K562 treated with DMSO at 1 percent for 48 hours (cell line): ENCODE data around the gene PCDHGC3. TPM values are rescaled to one million over a fixed set of nuclear protein-coding genes. Genes with fewer than 3 reads are reported as not detected.

Experiments
- total RNA-seq: library from RNA; unstranded; fragments of 300-600 nt; gene quantifications from 2 replicates; pipeline ENCODE4 v1.2.3, GENCODE V29; 2022; ENCODE audit warnings: low replicate concordance; ENCODE audit errors: extremely low read depth

The PCDHGC3 gene
- total RNA-seq = not detected in 2 replicates

DNA sequence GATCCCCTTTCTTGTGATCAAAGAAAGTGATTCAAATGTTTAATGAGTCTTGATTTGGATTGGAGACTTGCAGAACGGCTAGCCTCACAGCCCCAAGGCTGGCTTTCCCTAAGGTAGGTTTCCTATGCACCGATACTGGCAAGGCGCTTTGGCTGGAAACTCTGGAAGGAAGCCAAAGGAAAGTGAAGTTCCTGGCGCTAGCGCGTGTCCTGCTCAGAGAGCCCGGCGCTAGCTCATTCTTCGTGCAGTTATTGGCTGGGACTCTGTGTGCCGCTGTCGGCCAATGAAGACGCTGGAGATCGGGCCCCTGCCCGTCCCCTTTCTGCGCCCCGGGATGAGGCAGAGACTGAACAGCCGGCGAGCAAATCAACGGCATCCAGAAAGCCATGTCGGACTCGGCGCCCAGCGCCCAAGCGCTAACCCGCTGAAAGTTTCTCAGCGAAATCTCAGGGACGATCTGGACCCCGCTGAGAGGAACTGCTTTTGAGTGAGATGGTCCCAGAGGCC is at the start of gene PCDHGC3:
Gene PCDHGC3 (plus strand): TSS at position 342 of the 507 bp plus-strand sequence. CDS start 151 bp downstream, at position 493.

DNA sequence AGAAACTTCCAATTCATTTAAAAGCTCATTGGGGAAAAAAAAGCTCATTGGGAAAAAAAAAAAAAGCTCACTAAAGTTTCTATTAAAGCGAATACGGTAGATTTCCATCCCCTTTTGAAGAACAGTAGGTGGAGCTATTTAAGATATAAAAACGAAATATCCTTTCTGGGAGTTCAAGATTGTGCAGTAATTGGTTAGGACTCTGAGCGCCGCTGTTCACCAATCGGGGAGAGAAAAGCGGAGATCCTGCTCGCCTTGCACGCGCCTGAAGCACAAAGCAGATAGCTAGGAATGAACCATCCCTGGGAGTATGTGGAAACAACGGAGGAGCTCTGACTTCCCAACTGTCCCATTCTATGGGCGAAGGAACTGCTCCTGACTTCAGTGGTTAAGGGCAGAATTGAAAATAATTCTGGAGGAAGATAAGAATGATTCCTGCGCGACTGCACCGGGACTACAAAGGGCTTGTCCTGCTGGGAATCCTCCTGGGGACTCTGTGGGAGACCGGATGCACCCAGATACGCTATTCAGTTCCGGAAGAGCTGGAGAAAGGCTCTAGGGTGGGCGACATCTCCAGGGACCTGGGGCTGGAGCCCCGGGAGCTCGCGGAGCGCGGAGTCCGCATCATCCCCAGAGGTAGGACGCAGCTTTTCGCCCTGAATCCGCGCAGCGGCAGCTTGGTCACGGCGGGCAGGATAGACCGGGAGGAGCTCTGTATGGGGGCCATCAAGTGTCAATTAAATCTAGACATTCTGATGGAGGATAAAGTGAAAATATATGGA is 45.2 kb upstream of the PCDHGC3 start, which contains the start of gene PCDHGA12:
Gene PCDHGA12 (plus strand): TSS at position 176 of the 782 bp plus-strand sequence. CDS start 253 bp downstream, at position 429.

DNA sequence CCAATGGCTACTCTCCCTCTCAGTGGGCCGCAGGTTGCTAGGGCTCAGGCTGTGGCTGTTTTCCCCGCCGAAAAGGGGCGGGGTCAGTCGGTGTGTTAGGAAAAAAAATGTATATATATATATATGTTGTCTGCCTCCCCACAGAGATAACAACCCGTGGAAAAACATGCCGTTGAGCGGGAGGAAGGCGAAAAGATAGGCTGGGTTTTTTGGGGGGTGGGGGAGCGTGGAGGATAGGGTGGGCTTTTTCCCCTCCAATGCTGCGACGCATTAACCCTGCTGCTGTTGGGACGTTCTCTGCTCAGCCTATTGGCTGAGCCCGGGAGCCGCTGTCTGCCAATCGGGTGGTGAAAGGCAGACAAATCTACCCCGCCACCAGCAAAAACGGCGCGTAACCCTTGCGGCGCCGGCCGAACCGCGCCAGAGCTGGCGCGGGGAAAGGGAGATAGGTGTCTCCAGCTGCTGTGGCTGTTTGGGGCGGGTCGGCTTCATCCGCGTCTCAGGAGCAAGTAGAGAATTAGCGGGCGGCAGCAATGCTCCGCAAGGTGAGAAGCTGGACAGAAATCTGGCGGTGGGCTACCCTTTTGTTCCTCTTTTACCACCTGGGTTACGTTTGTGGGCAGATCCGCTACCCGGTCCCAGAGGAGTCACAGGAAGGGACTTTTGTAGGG is 9.0 kb downstream of the PCDHGC3 start, which contains the start of gene PCDHGC4:
Gene PCDHGC4 (plus strand): TSS at position 390 of the 671 bp plus-strand sequence. CDS start 144 bp downstream, at position 534.

DNA sequence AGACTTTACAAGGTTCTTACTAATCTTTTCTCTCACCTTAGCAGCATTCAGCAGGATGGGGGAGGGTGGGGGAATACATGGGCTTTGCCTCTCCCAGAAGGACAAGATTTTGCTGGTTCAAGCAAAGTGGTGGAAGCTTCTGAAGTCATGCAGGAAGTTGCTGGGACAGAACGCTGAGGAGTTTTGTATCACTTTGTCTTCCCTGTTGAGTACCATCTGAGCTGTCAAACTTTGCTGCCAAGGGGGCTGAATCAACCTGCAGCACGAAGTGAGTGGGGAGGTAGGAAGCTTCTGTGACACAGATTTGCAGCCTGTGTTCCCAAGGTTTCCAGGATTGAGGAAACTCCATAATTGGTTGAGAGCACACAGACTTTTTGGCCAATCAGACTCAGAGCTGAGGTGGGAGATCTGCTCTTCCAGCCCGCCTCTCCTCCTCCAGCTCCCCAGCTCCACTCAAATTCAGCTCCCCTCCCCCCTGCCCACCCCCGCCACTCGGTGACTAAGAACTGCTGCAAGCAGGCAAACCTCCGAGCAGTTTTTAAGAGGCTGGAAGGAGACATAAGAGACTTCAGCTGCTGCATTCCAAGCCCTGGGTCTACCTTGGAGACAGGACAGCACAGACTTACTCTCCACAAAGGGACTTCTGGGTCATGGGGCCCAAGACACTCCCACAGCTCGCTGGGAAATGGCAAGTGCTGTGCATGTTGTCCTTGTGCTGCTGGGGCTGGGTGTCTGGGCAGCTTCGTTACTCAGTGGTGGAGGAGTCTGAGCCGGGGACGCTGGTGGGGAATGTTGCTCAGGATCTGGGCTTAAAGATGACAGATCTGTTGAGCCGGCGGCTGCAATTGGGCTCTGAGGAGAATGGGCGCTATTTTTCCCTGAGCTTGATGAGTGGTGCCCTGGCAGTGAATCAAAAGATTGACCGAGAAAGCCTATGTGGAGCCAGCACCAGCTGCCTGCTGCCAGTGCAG is 13.1 kb downstream of the PCDHGC3 start, which contains the start of gene PCDHGC5:
Gene PCDHGC5 (plus strand): TSS at position 491 of the 971 bp plus-strand sequence. CDS start 160 bp downstream, at position 651.

Other genes starting within 250 kb of the PCDHGC3 start
- gene PCDHB15, start 230.6 kb upstream of the PCDHGC3 start, total RNA-seq = not detected in 2 replicates
- gene SLC25A2, start 171.9 kb upstream of the PCDHGC3 start, total RNA-seq = not detected in 2 replicates
- not detected in 2 replicates for gene TAF7, start 155.2 kb upstream of the PCDHGC3 start, total RNA-seq
- not detected in 2 replicates for gene PCDHGA1, start 145.5 kb upstream of the PCDHGC3 start, total RNA-seq
- not detected in 2 replicates for gene PCDHGA2, start 137.2 kb upstream of the PCDHGC3 start, total RNA-seq
- not detected in 2 replicates for gene PCDHGA3, start 132.1 kb upstream of the PCDHGC3 start, total RNA-seq
- not detected in 2 replicates for gene PCDHGB1, start 125.9 kb upstream of the PCDHGC3 start, total RNA-seq
- not detected in 2 replicates for gene PCDHGA4, start 120.9 kb upstream of the PCDHGC3 start, total RNA-seq
- not detected in 2 replicates for gene PCDHGB2, start 116.0 kb upstream of the PCDHGC3 start, total RNA-seq
- not detected in 2 replicates for gene PCDHGA5, start 111.8 kb upstream of the PCDHGC3 start, total RNA-seq
- not detected in 2 replicates for gene PCDHGB3, start 105.7 kb upstream of the PCDHGC3 start, total RNA-seq
- gene PCDHGA6, start 102.1 kb upstream of the PCDHGC3 start, total RNA-seq = not detected in 2 replicates
- gene PCDHGA7, start 93.2 kb upstream of the PCDHGC3 start, total RNA-seq = not detected in 2 replicates
- gene PCDHGB4, start 88.3 kb upstream of the PCDHGC3 start, total RNA-seq = not detected in 2 replicates
- not detected in 2 replicates for gene PCDHGA8, start 83.3 kb upstream of the PCDHGC3 start, total RNA-seq
- gene PCDHGB5, start 78.0 kb upstream of the PCDHGC3 start, total RNA-seq = not detected in 2 replicates
- gene PCDHGA9, start 73.2 kb upstream of the PCDHGC3 start, total RNA-seq = not detected in 2 replicates
- not detected in 2 replicates for gene PCDHGB6, start 67.9 kb upstream of the PCDHGC3 start, total RNA-seq
- gene PCDHGA10, start 63.0 kb upstream of the PCDHGC3 start, total RNA-seq = not detected in 2 replicates
- not detected in 2 replicates for gene PCDHGB7, start 58.3 kb upstream of the PCDHGC3 start, total RNA-seq
- gene PCDHGA11, start 54.9 kb upstream of the PCDHGC3 start, total RNA-seq = not detected in 2 replicates
- not detected in 2 replicates for gene PCDHGA12, start 45.5 kb upstream of the PCDHGC3 start, total RNA-seq
- gene PCDHGC4, start 9.1 kb downstream of the PCDHGC3 start, total RNA-seq = not detected in 2 replicates
- not detected in 2 replicates for gene PCDHGC5, start 13.1 kb downstream of the PCDHGC3 start, total RNA-seq
- gene DIAPH1, start 143.0 kb downstream of the PCDHGC3 start, total RNA-seq = 287 TPM in 1 of 2 replicates, not detected in the other
- gene HDAC3, start 160.9 kb downstream of the PCDHGC3 start, total RNA-seq = not detected in 2 replicates
- gene RELL2, start 161.0 kb downstream of the PCDHGC3 start, total RNA-seq = not detected in 2 replicates
- not detected in 2 replicates for gene FCHSD1, start 175.5 kb downstream of the PCDHGC3 start, total RNA-seq
- gene ARAP3, start 206.3 kb downstream of the PCDHGC3 start, total RNA-seq = not detected in 2 replicates